Hepatocyte (in vitro differentiated cells): ENCODE data around the gene FYN. TPM values are rescaled to one million over a fixed set of nuclear protein-coding genes. Genes with fewer than 3 reads are reported as not detected.
A peak's percentile ranks its signal among the peaks of the same experiment; 100 is the strongest.

Experiments used
- DNase-seq: peaks from one replicate; pipeline ENCODE4 v3.0.0-alpha.2; 2016; ENCODE audit warnings: low spot score
- H2AFZ ChIP-seq: fragments of 200-600 bp; sonication (generic); 2 replicates; pipeline ENCODE4 v1.6.0; 2016; ENCODE audit warnings: antibody characterized with exemption, mild to moderate bottlenecking
- H3K27ac ChIP-seq: fragments of 200-600 bp; sonication (generic); 2 replicates; pipeline ENCODE4 v1.5.1; 2016; ENCODE audit warnings: mild to moderate bottlenecking
- H3K27me3 ChIP-seq: fragments of 200-600 bp; sonication (generic); 2 replicates; pipeline ENCODE4 v1.6.1; 2016
- H3K36me3 ChIP-seq: fragments of 200-600 bp; sonication (generic); replicated peaks from 2 replicates; pipeline ENCODE4 v1.5.1; 2016; ENCODE audit warnings: low read depth; ENCODE audit not compliant: insufficient read depth
- H3K4me1 ChIP-seq: fragments of 200-600 bp; sonication (generic); 2 replicates; pipeline ENCODE4 v1.5.1; 2016; ENCODE audit warnings: mild to moderate bottlenecking, moderate library complexity; ENCODE audit not compliant: insufficient read depth
- H3K4me2 ChIP-seq: fragments of 200-600 bp; sonication (generic); 2 replicates; pipeline ENCODE4 v1.6.0; 2016
- H3K4me3 ChIP-seq: fragments of 200-600 bp; sonication (generic); 2 replicates; pipeline ENCODE4 v1.5.1; 2016; ENCODE audit warnings: mild to moderate bottlenecking
- H3K79me2 ChIP-seq: fragments of 200-600 bp; sonication (generic); 2 replicates; pipeline ENCODE4 v1.6.0; 2017; ENCODE audit warnings: mild to moderate bottlenecking
- H3K9me2 ChIP-seq: fragments of 200-600 bp; sonication (generic); replicated peaks from 2 replicates; pipeline ENCODE4 v1.6.0; 2017; ENCODE audit warnings: mild to moderate bottlenecking; ENCODE audit not compliant: insufficient read depth
- H3K9me3 ChIP-seq: fragments of 200-600 bp; sonication (generic); 2 replicates; pipeline ENCODE4 v1.5.1; 2016; ENCODE audit warnings: low read depth, mild to moderate bottlenecking
- H4K20me1 ChIP-seq: fragments of 200-600 bp; sonication (generic); 2 replicates; pipeline ENCODE4 v1.6.0; 2016; ENCODE audit warnings: mild to moderate bottlenecking; ENCODE audit not compliant: insufficient read depth, poor library complexity, severe bottlenecking
- EZH2 ChIP-seq: fragments of 200-600 bp; sonication (generic); IDR thresholded peaks from 2 replicates; pipeline ENCODE4 v1.6.1; 2016; ENCODE audit warnings: antibody characterized with exemption, mild to moderate bottlenecking, borderline replicate concordance
- EZH2phosphoT487 ChIP-seq: fragments of 200-600 bp; sonication (generic); IDR thresholded peaks from one replicate; pipeline ENCODE4 v1.6.1; 2018; ENCODE audit warnings: antibody characterized with exemption, mild to moderate bottlenecking, low read depth, moderate library complexity; ENCODE audit not compliant: unreplicated experiment, severe bottlenecking
- WGBS: methylation state at CpG from one replicate; pipeline ENCODE4 v1.1.6; 2016; ENCODE audit warnings: low lambda C conversion rate; ENCODE audit errors: missing lambda C conversion rate; 5-methylcytosine and 5-hydroxymethylcytosine counted together
- polyA plus RNA-seq: library from polyadenylated mRNA; unstranded; fragments of >200 nt; fragmentation: Nextera tagmentation; extraction: Ambion mirVana; gene quantifications from 2 replicates; pipeline ENCODE4 v1.2.1, GENCODE V29; 2016
- total RNA-seq: library from RNA; depleted of rRNA; stranded (reverse); fragments of >200 nt; gene quantifications from 2 replicates; pipeline ENCODE4 v1.2.3, GENCODE V29; 2014
- TF ChIP-seq, protein P1 (sequence below): fragments of 200-600 bp; sonication (generic); IDR thresholded peaks from 2 replicates; pipeline ENCODE4 v1.5.1; 2016; ENCODE audit warnings: antibody characterized with exemption, mild to moderate bottlenecking; ENCODE audit not compliant: poor library complexity

Gene FYN
- total and polyA plus RNA-seq, 2 experiments from 2014 or later = 40.0 to 70.1 TPM

DNA sequence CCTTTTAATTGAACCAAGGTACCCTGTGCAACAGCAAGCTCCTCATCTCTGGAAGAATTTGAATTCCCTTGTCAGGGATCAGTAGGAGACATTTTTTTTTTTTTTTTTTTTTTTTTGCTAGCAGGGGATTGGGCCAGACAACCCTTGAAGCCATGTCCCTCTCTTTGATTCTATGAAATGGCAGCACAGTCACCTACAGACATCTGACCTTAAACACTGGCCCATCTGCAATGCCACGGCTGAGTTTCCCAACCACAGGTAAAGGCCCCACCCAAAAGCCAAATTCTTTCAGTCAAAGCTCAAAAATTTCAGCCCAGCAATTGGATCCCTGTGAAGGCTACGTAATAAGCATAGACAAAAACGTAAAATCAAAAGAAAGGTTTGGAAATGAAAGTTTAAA is 94.2 kb downstream of the FYN start:
- Histone ChIP-seq H3K4me1 (peaks cover 20% of the 10 kb centered on the region), H3K9me2 (no peaks in the 10 kb centered on the region), H3K4me3 (no peak overlapping the region), H3K27ac (no peak overlapping the region), H3K9me3 (no peaks in the 10 kb centered on the region), H4K20me1 (no peaks in the 10 kb centered on the region), H3K27me3 (no peaks in the 10 kb centered on the region), H3K4me2 (no peak overlapping the region), H3K36me3 (no peaks in the 10 kb centered on the region), H3K79me2 (no peaks in the 10 kb centered on the region), H2AFZ (no peak overlapping the region)
- WGBS = 94% methylated on average over 3 of the region's 3 CpGs
- DNase-seq = no peak
- no peak for TF ChIP-seq EZH2phosphoT487
- TF ChIP-seq EZH2 = no peak
- TF ChIP-seq, protein P1, sequence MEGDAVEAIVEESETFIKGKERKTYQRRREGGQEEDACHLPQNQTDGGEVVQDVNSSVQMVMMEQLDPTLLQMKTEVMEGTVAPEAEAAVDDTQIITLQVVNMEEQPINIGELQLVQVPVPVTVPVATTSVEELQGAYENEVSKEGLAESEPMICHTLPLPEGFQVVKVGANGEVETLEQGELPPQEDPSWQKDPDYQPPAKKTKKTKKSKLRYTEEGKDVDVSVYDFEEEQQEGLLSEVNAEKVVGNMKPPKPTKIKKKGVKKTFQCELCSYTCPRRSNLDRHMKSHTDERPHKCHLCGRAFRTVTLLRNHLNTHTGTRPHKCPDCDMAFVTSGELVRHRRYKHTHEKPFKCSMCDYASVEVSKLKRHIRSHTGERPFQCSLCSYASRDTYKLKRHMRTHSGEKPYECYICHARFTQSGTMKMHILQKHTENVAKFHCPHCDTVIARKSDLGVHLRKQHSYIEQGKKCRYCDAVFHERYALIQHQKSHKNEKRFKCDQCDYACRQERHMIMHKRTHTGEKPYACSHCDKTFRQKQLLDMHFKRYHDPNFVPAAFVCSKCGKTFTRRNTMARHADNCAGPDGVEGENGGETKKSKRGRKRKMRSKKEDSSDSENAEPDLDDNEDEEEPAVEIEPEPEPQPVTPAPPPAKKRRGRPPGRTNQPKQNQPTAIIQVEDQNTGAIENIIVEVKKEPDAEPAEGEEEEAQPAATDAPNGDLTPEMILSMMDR = no peak

DNA sequence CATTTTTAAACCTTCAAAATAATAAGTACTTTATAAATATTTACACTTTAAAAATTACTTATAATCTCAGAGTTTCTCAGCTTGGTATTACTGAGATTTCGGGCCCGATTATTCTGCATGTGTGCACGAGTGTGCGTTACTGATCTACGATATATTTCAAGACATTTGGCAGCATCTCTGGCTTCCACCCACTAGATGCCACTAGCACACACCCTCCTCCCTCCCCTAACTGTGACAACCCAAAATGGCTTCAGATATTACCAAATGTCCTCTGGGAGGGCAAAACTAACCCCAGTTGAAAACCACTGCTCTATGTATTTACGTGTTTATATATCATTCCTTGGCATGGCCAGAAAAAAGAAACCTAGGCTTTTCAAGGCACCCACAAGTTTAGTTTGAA is 95.9 kb downstream of the FYN start:
- TF ChIP-seq, protein P1 = peak; percentile 3
- no peak for TF ChIP-seq EZH2phosphoT487
- Histone ChIP-seq H3K36me3 (no peaks in the 10 kb centered on the region), H3K9me3 (no peaks in the 10 kb centered on the region), H3K4me2 (no peak overlapping the region), H3K27ac (no peak overlapping the region), H3K79me2 (no peaks in the 10 kb centered on the region), H3K4me1 (peaks cover 15% of the 10 kb centered on the region), H3K4me3 (no peak overlapping the region), H3K27me3 (no peaks in the 10 kb centered on the region), H2AFZ (no peak overlapping the region), H3K9me2 (no peaks in the 10 kb centered on the region), H4K20me1 (no peaks in the 10 kb centered on the region)
- 91% methylated on average over 6 of the region's 6 CpGs for WGBS
- no peak for DNase-seq

GRCh38 chr6:111776236-111777221 is 96.7 kb downstream of the FYN start:
- Histone ChIP-seq H3K9me2 (no peaks in the 10 kb centered on the region), H3K4me1 (peaks cover 8% of the 10 kb centered on the region), H3K4me3 (no peak overlapping the region), H3K4me2 (peak overlapping the region; percentile 5), H4K20me1 (no peaks in the 10 kb centered on the region), H3K9me3 (no peaks in the 10 kb centered on the region), H2AFZ (no peak overlapping the region), H3K27ac (peak overlapping the region; percentile 1), H3K36me3 (no peaks in the 10 kb centered on the region), H3K27me3 (no peaks in the 10 kb centered on the region), H3K79me2 (no peaks in the 10 kb centered on the region)
- TF ChIP-seq EZH2 (no peak), EZH2phosphoT487 (no peak)
- TF ChIP-seq, protein P1 = no peak
- DNase-seq = no peak
- 35% methylated on average over 8 of the region's 8 CpGs for WGBS
